ENCODE results near the gene SNX13.
"Not testable (repeated sequence)": the region's sequence is repeated elsewhere in the genome, so short reads cannot be mapped to it uniquely, and the experiment has no call there.

The SNX13 gene

GRCh38 chr7:17912050-17912449 is 28.2 kb downstream of the SNX13 start:
- no peak for DNase-seq

DNA sequence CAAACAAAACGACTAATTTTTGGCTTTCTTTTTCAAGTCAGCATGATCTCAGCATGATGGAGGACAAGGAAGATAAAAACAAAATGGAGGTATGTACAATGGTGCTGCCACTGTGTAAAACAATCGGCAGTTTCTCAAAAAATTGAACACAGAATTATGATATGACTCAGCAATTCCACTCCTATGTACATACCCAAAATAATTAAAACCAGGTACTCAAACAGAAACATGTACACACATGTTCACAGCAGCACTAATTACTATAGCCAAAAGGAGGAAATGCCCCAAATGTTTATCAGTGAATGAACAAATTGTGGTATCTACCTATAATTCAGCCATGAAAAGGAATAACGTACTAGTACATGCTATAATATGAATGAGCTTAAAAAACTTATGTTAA is 29.9 kb downstream of the SNX13 start:
- no peak for DNase-seq

DNA sequence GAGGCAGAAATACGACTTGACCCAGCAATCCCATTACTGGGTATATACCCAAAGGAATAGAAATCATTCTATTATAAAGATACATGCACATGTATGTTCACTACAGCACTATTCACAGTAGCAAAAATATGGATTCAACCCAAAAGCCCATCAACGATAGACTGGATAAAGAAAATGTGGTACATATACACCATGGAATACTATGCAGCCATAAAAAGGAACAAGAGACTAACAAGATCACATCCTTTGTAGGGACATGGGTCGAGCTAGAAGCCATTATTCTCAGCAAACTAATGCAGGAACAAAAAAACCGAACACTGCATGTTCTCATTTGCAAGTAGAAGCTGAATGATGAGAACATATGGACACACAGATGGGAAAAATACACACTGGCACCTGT is 31.0 kb downstream of the SNX13 start:
- DNase-seq: not testable (repeated sequence)

- DNase-seq: no peak
Observed at GRCh38 chr7:17907014-17907413, 33.3 kb downstream of the SNX13 start.

DNA sequence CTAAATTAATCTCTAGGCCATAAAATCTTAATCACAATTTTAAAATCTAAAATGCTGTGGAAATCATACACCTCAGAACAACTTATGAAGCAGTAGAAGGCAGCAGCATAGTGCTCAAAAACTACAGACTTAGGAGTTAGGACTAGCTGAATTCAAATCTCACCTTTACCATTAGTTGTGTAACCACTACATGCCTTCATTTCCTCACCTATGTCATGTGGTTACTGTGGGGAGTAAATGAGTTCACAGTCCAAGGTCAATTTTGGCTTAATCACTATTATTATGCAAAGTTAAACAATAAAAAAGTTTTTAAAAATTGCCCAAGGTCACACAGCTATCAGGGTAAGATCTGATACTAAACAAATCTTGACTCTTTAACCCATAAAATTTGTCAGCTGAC is 37.0 kb downstream of the SNX13 start:
- no peak for DNase-seq

DNA sequence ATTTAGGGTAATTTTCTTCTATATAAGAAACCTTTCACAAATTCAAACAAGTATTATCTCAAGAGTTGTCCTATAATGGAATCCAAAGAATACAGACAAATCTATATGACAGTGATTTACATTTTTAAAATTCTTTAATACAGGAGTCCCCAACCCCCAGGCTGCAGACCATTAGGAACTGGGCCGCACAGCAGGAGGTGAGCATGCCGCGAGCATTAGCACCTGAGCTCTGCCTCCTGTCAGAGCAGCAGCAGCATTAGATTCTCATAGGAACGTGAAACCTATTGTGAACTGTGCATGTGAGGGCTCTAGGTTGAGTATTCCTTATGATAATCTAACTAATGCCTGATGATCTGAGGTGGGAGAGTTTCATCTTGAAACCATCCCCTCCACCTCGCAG is 37.7 kb downstream of the SNX13 start:
- no peak for DNase-seq

GRCh38 chr7:17900464-17900863 is 39.8 kb downstream of the SNX13 start:
- DNase-seq: no peak

DNA sequence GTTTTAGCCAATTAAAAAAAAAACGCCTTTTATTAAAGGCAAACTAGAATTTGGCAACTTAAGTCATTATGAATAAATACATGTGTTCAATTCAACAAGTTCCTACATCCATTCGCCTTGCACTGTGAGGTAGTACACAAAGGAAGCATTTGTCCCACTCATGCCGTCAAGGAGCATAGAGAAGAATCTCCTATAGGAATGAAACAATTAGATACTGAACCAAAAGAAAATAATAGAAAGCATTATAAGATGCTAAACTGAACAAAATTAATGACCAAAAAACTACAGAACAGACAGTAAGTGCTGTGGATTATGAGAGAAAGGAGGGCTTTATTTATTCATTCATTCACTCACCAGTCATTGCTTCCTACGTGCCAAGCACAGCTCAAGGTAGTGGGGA is 42.2 kb downstream of the SNX13 start:
- no peak for DNase-seq

- DNase-seq: no peak
Observed at GRCh38 chr7:17887286-17887685, 53.0 kb downstream of the SNX13 start.

DNA sequence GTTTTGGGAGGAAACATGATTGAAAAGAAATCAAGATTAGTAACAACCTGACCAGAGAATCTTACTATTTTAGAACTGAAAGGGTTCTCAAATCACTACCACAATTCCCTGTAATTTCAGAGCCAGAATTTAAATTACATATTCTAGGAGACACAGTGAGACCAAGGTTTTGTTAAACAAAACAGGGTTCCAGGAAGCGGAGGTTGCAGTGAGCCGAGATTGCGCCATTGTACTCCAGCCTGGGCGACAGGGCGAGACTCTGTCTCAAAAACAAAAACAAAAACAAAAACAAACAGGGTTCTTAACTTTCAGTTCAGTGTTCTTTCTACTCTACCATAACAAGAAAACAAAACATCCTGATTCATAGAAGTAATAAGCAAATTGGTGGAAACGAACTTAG is 57.6 kb downstream of the SNX13 start:
- no peak for DNase-seq

DNA sequence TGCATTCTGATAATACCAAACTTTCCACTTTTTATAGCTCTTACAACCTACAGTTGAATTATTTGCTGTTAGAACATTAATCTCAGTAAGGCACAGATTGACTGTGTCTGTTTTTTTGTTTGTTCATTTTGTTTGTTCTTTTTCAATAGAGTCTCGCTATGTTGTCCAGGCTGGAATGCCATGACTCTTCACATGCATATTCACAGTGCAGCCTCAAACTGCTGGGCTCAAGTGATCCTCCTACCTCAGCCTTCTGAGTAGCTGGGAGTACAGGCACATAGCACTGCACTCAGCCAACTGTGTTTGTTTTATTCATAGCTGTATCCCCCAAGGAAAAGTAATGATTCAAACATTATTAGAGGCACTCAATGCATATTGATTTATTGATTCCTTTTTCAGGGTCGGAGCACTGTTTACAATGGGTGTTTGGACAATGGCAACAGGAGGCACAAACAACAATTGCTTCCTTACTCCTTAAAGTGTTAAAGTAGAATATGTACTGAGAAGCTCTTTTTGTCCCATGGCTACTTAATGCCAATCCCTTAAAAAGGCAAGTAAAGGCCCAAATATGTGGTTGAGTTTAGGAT is 61.1 kb downstream of the SNX13 start:
- no peak for DNase-seq

GRCh38 chr7:17878627-17879026 is 61.7 kb downstream of the SNX13 start:
- DNase-seq: no peak

DNA sequence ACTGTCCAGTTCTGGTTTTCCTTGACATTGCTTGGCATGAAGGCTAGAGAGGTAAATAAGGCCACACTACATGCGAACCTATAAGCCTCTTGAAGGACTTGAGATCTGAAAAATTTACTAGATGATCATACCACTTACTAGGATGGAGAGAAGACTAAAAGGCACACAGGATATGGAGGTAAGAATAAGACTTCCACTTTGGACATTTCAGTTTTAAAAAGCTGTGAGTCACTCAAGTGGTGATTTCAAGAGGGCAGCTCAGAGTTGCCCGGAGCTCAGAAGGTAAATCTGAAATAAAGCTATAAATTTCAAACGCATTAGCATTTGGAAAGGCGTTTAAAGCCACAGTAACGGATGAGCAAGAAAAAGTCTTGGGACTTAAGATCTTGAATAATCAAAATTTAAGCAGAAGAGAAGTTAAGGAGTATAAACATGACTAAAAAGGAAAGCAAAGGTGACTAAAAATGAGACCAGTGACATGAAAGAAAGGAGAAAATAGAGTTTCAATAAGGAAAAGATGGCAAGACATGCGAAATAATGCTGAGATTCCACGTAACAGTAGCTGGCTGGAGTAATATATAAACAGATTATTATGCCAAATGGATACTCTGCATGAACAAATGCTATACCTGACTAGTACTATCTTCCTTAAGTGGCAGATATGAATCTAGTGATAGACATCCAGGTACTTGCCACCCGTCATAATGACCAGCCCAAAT is 68.3 kb downstream of the SNX13 start:
- DNase-seq: no peak

DNA sequence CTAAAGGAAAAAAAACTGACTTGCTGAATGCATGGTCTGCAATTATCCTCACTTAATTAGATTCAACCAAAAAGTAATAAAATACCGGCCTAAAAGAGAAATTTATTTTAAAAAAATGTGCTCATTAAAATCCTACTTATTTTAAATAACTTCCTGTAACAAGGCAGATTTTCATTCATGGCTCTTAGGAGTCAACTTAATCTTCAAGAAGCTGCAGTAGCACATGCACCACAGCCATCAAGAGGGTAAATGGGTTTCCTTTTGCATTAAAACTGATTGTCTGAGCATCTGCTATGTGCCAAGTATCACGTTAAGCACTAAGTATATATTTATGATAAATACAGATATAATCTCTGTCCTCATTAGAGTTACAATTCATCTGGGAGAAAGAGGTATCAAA is 69.9 kb downstream of the SNX13 start:
- DNase-seq: no peak

DNA sequence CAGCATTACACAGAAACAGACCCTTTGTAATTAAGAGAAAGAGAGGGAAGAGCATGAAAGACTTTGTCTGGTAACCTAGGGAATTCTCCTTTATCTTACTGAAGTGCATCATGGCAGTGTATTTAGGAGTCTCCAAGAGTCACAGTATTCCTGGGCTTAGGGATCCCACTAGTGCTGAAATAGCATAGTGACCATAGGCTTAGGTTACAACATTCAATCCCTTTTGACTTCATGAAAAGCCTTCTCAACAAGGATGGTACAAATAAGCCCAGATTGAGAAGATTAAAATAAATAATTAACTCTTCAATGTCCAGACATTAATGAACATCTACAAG is 76.5 kb downstream of the SNX13 start:
- no peak for DNase-seq

- no peak for DNase-seq
Observed at GRCh38 chr7:17863095-17863808, 77.0 kb downstream of the SNX13 start.

GRCh38 chr7:17856251-17856650 is 84.0 kb downstream of the SNX13 start:
- DNase-seq: no peak

DNA sequence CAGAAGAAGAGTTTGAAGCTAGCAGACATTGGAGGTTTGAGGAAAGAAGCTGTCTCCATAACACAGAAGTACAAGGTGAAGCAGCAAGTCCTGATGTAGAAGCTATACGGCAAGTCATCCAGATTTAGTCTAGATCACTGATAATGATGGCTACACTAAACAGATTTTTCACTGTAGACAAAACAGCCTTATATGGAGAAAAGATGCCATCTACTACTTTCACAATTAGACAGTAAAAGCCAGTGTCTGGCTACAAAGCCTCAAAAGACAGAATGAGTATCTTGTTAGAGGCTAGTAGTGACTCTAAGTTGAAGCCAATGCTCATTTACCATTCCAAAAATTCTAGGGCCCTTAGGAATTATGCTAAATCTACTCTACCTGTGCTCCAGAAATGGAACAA is 85.1 kb downstream of the SNX13 start:
- no peak for DNase-seq

- DNase-seq: no peak
Observed at GRCh38 chr7:17854261-17855047, 85.8 kb downstream of the SNX13 start.

DNA sequence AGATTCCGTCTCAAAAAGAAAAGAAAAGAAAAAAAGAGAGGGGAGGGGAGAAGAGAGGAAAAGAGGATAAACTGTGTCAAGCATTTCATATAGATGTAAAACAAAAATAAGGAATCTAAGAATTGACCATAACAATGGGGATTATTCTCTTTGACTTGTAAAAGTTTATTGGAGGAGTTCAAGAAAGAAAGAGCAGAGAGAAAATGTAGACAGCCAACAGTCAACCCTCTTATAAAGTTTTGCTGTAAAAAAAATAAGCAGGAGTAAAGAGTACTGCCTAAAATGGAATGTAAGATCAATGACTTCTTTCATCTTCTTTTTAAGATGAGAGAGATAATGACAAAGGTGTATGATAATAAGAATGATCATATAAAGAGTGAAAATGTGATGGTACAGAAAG is 87.9 kb downstream of the SNX13 start:
- no peak for DNase-seq

DNA sequence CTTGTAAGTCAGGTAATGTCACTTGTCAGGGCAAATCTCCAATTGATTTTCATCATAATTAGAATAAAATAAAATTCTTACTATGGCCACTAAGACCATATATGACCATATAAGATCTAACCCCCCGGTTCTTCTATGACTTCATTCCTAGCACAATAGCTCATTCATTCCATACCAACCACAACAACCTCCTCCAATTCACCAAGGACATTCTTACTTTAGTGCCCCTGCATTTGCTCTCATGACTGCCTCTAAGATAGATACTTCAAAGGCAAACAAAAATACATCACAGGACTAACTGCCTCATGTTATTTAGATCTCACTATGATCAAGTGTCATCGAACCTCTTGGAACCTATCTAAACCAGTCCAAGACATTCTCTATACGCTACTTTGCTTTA is 90.8 kb downstream of the SNX13 start:
- DNase-seq: no peak

GRCh38 chr7:17848516-17848915 is 91.8 kb downstream of the SNX13 start:
- DNase-seq: no peak

- DNase-seq: no peak
Observed at GRCh38 chr7:17846935-17847334, 93.4 kb downstream of the SNX13 start.

DNA sequence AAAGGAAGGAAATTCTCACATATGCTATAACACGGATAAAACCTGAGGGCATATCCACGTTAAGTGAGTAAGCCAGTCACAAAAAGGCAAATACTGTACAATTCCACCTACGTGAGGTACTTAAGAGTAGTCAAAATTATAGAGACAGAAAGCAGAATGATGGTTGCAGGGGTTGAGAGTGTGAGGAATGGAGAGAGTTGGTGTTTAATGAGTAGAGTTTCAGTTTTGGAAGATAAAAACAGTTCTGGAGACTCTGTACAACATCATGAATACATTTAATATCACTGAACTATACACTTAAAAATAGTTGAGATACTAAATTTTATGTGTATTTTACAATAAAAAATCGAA is 95.1 kb downstream of the SNX13 start:
- no peak for DNase-seq

Measured in activated CD4-positive, CD25-positive, alpha-beta regulatory T cell treated with anti-CD3 and anti-CD28 coated beads, Interleukin-2, amount 50 U/mL, for 72 hours (primary cell).